ENCODE data around the gene LDLRAD4.

Gene LDLRAD4

DNA sequence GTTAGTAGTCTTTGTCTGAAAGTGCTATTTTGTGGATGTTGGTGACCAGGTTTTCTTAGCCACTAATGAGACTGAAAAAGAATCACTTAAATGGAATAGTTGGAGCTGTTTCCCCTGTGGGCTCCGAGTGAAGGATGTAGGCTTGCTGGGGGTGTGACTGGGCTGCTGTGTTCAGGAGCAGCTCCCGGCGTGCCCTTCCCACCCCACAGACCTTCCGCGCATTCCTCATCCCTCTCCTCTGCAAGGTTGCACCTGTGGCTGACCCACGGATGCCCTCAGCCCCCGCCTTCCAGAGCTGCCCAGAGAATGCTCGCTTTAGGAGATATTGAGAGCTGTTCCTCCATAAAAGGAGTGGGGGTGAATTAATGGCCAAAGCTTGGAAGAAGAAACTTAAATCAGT is 174.3 kb downstream of the LDLRAD4 start:
- no peak for DNase-seq

DNA sequence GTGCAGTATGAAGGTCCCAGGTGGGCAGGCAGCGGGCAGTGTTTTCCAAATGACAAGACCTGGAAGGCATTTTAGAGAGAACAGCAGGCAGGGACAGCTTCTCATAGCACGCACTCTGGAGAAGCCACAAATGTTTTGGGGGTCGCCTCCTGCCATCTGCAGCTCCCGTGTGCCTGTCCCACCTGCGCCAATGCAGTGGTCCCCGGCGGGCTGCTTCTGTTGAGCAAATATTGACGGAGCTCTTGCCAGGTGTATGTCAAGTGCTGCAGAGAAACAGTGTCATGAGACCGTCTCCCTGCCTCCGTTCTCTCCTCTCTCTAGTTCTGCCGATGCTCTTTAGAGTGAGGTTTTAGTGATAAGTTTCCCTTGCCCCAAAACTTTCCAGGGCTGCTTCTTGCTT is 174.8 kb downstream of the LDLRAD4 start:
- no peak for DNase-seq

- no peak for DNase-seq
Observed at GRCh38 chr18:13394801-13395200, 176.2 kb downstream of the LDLRAD4 start.

DNA sequence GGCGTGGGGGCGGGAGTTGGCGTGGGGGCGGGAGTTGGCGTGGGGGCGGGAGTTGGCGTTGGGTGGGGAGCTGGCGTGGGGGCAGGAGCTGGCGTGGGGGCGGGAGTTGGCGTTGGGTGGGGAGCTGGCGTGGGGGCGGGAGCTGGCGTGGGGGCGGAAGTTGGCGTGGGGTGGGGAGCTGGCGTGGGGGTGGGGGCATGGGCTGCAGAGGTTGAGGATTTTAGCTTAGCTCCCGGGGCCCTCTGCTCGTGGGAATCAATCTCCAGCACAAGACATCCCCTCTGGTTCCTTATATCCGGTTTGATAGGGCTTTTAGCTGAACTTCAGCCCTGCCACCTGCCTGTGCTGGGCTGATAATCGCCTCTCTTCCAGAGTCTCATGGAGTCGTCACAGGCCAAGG is 177.0 kb downstream of the LDLRAD4 start:
- DNase-seq: no peak

DNA sequence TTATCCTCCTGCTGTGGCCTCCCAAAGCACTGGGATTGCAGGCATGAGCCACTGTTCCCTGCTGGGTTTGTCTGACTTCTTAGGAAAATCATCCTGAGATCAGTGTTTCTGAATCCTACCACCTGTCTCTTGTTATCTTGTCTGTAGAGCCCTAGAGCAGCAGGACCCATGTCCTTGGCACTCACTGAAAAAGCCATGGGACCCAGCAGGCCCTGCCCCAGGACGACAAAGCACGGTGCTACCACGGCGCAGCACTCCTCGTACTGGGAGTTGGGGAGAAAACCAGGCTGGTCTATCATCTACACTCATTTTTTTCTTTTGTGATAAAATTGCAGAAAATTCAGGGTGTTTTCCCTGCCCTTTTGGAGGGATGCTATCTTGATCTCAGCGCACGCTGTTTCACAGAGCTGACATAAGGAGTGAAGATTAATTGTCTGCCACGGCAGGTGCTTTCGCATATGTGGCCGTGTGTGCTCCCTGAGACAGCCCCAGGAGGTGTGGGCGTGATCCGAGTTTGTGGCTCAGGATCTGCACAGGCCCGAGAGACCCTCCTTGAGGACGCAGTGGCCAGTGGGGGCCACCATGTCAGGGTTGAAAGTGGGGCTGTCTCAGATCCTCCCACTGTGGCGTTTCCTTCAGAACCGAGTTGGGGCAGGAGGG is 179.1 kb downstream of the LDLRAD4 start:
- no peak for DNase-seq

DNA sequence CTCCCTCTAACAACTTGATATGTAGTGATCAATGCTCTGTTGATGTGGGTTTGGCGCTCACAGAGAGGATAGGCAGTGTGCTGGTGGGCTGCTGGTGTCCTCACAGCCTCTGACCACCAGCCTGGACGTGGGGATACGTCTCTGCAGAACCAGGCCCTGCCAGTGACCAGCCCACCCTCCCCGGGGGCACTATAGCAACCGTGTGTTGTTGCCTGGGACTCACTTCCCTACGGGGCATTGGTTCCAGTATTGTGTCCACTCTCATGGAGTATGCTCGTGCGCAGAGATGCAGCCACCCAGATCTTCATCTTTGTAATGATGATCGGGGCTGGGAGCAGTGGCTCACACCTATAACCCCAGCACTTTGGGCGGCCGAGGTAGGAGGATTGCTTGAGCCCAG is 180.1 kb downstream of the LDLRAD4 start:
- DNase-seq: no peak

GRCh38 chr18:13399511-13399910 is 181.0 kb downstream of the LDLRAD4 start:
- no peak for DNase-seq

- DNase-seq: no peak
Observed at GRCh38 chr18:13400636-13401315, 182.2 kb downstream of the LDLRAD4 start.

- DNase-seq: no peak
Observed at GRCh38 chr18:13401404-13401803, 182.8 kb downstream of the LDLRAD4 start.

GRCh38 chr18:13401826-13402225 is 183.3 kb downstream of the LDLRAD4 start:
- DNase-seq: no peak

DNA sequence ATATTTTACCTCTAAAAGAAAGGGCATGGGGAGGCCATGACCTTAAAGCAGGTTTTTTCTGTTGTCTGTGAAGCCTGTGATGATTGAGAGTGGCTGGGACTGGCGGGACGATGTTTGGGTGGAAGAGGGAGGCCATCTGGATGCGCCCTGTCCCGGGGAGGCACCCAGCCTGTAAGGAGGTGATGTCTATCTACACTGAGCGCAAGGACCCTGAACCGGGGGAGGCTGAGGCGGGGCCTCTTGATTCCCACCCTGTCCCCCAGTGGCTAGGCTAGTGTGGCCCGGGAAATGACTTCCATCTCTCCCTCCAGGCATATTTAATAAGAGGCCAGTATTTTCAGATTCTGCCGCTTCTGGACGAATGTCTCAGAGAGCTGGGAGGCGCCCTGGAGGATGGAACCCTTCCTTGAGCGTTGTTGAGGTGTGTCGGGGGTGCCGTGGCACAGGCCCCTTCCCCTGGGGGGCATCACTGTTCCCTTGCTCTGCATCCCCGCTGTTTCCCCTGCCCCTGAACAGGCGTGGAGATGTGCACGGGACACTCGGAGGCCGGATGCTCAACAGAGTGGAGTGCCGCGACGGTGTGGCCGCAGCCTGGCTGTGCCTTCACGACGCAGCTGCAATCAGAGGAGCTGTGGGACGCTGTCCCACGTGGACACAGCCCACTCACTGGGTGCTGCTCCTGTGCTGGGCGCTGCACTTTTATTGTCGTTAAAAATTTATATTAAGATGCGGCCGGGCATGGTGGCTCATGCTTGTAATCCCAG is 185.4 kb downstream of the LDLRAD4 start:
- DNase-seq: no peak

- no peak for DNase-seq
Observed at GRCh38 chr18:13405305-13406038, 186.9 kb downstream of the LDLRAD4 start.

DNA sequence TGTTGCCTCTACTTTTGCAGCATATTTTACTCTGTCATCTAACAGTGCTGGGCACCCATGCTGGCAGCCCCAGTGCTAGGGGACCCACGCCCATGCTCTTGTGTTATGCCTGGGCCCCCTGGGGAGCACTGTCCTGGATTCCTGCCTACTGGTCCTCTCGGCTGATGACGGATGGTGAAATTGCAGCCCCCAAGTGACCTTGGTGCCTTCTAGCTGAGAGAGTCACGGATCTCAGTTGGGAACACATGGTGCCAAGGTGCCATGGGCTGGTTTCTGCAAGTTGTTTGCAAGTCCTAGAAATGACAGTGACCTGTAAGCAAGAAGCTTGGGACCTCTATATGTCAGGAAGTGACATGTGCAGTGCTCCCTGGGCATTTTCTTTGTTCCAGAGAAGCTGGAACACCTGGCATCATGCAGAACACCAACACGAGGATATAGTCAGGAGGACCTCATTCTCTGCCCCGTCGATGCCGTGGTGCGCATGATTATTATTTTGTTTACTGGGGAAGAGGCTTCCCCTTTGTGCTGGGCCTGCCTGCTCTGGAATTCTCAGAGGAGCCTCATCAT is 187.6 kb downstream of the LDLRAD4 start:
- DNase-seq: no peak

- no peak for DNase-seq
Observed at GRCh38 chr18:13406736-13407135, 188.2 kb downstream of the LDLRAD4 start.

DNA sequence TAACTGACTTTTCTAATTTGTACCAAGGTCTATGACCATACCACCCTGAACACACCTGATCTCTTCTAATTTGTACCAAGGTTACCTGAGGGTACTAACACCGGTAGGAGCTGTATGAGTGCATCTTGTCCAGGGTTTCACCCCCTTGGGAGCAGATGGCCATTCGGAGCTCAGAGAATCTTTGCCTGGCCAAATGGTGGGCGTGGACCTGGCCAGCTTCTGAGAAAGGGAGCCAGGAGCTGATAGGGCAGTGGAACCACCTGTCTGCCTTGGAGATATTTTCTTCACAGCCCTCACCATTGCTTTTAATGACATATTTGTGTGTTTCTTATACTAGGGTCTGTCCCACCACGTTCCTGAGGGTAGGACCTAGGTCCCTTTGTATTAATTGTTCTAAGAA is 188.9 kb downstream of the LDLRAD4 start:
- no peak for DNase-seq

DNA sequence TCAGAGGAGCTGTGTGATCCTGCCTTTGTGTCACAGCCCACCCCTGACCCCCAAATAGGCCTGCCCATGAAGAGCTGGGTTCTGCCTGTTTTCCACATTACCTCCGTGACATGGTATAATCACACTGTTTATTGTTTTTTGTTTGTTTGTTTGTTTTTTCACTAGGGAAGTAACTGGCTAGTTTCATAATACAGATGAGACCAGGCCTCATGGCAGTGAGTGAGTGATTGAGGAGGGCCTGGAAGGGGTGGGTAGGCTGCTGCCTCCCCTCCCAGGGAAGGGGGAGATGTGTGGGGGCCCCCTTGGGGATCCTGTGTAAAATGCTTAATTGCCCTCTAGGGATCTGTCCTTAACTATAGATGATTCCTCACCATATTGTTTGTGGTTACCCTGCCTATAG is 190.5 kb downstream of the LDLRAD4 start:
- no peak for DNase-seq

- DNase-seq: no peak
Observed at GRCh38 chr18:13409997-13410396, 191.4 kb downstream of the LDLRAD4 start.

- no peak for DNase-seq
Observed at GRCh38 chr18:13410471-13410870, 191.9 kb downstream of the LDLRAD4 start.

DNA sequence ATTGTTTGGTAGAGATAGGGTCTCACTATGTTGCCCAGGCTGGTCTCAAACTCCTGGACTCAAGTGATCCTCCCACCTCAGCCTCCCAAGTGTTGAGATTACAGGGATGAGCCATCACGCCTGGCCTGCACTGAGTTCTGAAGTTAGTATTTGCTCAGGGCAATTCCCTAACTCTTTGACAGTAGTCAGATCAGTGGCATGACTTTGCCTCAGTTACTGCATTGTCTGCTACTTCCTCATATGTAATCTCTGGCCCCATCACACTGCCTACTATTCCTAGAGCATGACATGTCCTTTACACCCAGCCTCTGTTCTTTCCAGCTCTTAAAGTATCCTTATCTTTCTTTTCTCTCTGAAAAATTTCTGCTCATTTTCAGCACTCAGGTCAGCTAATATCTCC is 193.5 kb downstream of the LDLRAD4 start:
- no peak for DNase-seq

DNA sequence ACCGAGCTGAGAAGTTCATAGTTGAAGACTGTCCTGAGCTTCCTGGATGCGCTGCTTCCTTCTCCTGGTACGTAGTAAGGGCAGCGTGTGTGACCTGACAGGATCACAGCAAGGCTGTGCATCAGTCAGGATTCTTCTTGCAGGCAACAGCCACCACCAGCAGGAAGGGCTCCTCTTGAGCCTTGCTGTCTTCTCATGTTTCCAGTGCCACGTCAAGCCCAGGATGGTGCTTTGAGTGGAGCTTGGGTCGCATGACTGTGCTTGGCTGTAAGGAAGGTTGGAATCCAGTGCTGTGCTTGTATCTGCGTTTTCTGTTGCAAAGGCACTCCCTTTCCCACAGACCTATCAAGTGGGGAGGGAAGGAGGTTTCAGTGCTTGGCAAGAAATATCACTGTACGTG is 194.3 kb downstream of the LDLRAD4 start:
- DNase-seq: no peak

GRCh38 chr18:13414102-13414501 is 195.5 kb downstream of the LDLRAD4 start:
- no peak for DNase-seq

- no peak for DNase-seq
Observed at GRCh38 chr18:13414521-13414920, 196.0 kb downstream of the LDLRAD4 start.

DNA sequence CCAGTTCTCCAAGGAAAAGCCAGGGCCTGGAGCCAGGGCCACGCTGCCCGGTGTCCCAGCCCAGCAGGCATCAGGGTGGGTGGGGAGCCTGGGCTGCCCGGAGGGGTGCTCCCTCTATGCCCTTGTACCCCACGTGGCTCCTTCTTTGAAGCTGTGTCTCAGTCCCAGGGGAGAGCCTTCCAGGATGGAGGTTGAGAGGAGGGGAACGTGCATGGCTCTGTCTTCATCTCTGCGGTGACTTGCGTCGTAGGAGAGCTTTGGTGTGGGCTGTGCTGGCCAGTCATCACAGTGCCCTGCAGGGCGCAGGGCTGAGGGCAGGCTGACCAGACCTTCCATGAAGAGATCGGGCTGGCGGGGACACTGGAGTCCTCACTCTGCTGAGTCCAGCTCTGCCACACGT is 197.2 kb downstream of the LDLRAD4 start:
- DNase-seq: no peak

Measured in activated CD4-positive, alpha-beta T cell treated with anti-CD3 and anti-CD28 coated beads, Interleukin-2, amount 50 U/mL, for 1 hour (primary cell).